ENCODE data around the gene PSMG4. TPM values are rescaled to one million over a fixed set of nuclear protein-coding genes. Genes with fewer than 3 reads are reported as not detected.

PSMG4 gene
- total and polyA plus RNA-seq, 2 donors from 2014 or later: 24.9 to 36.8 TPM

GRCh38 chr6:3214898-3215297 is 43.8 kb upstream of the PSMG4 start:
- H3K27me3 ChIP-seq (ENCODE audit: control insufficient read depth, insufficient read depth, low read length): no peaks in the 10 kb centered on the region
- FAIRE-seq (no peak), DNase-seq (no peak)
- H3K27ac ChIP-seq (ENCODE audit: low read depth in 2 of 2, low read length in 2 of 2): no peak overlapping the region
- H3K4me3 ChIP-seq (ENCODE audit: low read length in 3 of 3): no peak overlapping the region
- H3K4me1 ChIP-seq (ENCODE audit: control insufficient read depth in 2 of 3, insufficient read depth in 2 of 3, low read depth in 1 of 3, low read length in 3 of 3): peaks cover 0 to 2% (median 0%) of the 10 kb centered on the region in 3 donors
- H3K9ac ChIP-seq (ENCODE audit: low read length in 3 of 3): no peak overlapping the region
- H3K9me3 ChIP-seq (ENCODE audit: control insufficient read depth in 2 of 3, insufficient read depth in 1 of 3, low read length in 3 of 3): no peaks in the 10 kb centered on the region
- TF ChIP-seq CTCF (IDR thresholded peaks at IDR 0.05; ENCODE audit: borderline replicate concordance, extremely low read depth, insufficient read depth): no peak
- intact Hi-C loops (cut with DNase I): no loop called here
- no peaks in the 10 kb centered on the region for H3K36me3 ChIP-seq (ENCODE audit: control insufficient read depth in 2 of 3, insufficient read depth in 3 of 3, low read length in 3 of 3)

- intact Hi-C loops (cut with DNase I): no loop called here
- DNase-seq (peak in 1 of 5 donors; percentile 4), FAIRE-seq (no peak)
- Histone ChIP-seq H3K4me1 (ENCODE audit: control insufficient read depth in 2 of 3, insufficient read depth in 2 of 3, low read depth in 1 of 3, low read length in 3 of 3) (peaks cover 0 to 2% (median 0%) of the 10 kb centered on the region in 3 donors), H3K27ac (ENCODE audit: low read depth in 2 of 2, low read length in 2 of 2) (no peak overlapping the region), H3K9me3 (ENCODE audit: control insufficient read depth in 2 of 3, insufficient read depth in 1 of 3, low read length in 3 of 3) (no peaks in the 10 kb centered on the region), H3K9ac (ENCODE audit: low read length in 3 of 3) (no peak overlapping the region), H3K36me3 (ENCODE audit: control insufficient read depth in 2 of 3, insufficient read depth in 3 of 3, low read length in 3 of 3) (no peaks in the 10 kb centered on the region), H3K4me3 (ENCODE audit: low read length in 3 of 3) (no peak overlapping the region), H3K27me3 (ENCODE audit: control insufficient read depth, insufficient read depth, low read length) (no peaks in the 10 kb centered on the region)
- no peak for TF ChIP-seq CTCF (IDR thresholded peaks at IDR 0.05; ENCODE audit: borderline replicate concordance, extremely low read depth, insufficient read depth)
Observed at GRCh38 chr6:3217286-3217685, 41.5 kb upstream of the PSMG4 start.

GRCh38 chr6:3218266-3218665 is 40.5 kb upstream of the PSMG4 start:
- Histone ChIP-seq H3K36me3 (ENCODE audit: control insufficient read depth in 2 of 3, insufficient read depth in 3 of 3, low read length in 3 of 3) (no peaks in the 10 kb centered on the region), H3K9ac (ENCODE audit: low read length in 3 of 3) (no peak overlapping the region), H3K27me3 (ENCODE audit: control insufficient read depth, insufficient read depth, low read length) (no peaks in the 10 kb centered on the region), H3K27ac (ENCODE audit: low read depth in 2 of 2, low read length in 2 of 2) (no peak overlapping the region), H3K4me3 (ENCODE audit: low read length in 3 of 3) (no peak overlapping the region), H3K9me3 (ENCODE audit: control insufficient read depth in 2 of 3, insufficient read depth in 1 of 3, low read length in 3 of 3) (no peaks in the 10 kb centered on the region), H3K4me1 (ENCODE audit: control insufficient read depth in 2 of 3, insufficient read depth in 2 of 3, low read depth in 1 of 3, low read length in 3 of 3) (peaks cover 0 to 2% (median 0%) of the 10 kb centered on the region in 3 donors)
- no peak for TF ChIP-seq CTCF (IDR thresholded peaks at IDR 0.05; ENCODE audit: borderline replicate concordance, extremely low read depth, insufficient read depth)
- FAIRE-seq: no peak
- DNase-seq: peak in 2 of 5 donors; percentile 36 to 48
- intact Hi-C loops (cut with DNase I): no loop called here

- Histone ChIP-seq H3K9me3 (ENCODE audit: control insufficient read depth in 2 of 3, insufficient read depth in 1 of 3, low read length in 3 of 3) (no peaks in the 10 kb centered on the region), H3K9ac (ENCODE audit: low read length in 3 of 3) (no peak overlapping the region), H3K4me3 (ENCODE audit: low read length in 3 of 3) (no peak overlapping the region), H3K36me3 (ENCODE audit: control insufficient read depth in 2 of 3, insufficient read depth in 3 of 3, low read length in 3 of 3) (no peaks in the 10 kb centered on the region), H3K27me3 (ENCODE audit: control insufficient read depth, insufficient read depth, low read length) (no peaks in the 10 kb centered on the region), H3K27ac (ENCODE audit: low read depth in 2 of 2, low read length in 2 of 2) (no peak overlapping the region), H3K4me1 (ENCODE audit: control insufficient read depth in 2 of 3, insufficient read depth in 2 of 3, low read depth in 1 of 3, low read length in 3 of 3) (peaks cover 0 to 2% (median 0%) of the 10 kb centered on the region in 3 donors)
- FAIRE-seq (no peak), DNase-seq (no peak)
- intact Hi-C loops (cut with DNase I): no loop called here
- TF ChIP-seq CTCF (IDR thresholded peaks at IDR 0.05; ENCODE audit: borderline replicate concordance, extremely low read depth, insufficient read depth): no peak
Observed at GRCh38 chr6:3220366-3220765, 38.4 kb upstream of the PSMG4 start.

All from kidney (tissue), 14 donors.